Gastroesophageal sphincter (tissue), 4 donors: ENCODE measurements around the gene PDE8A. TPM values are rescaled to one million over a fixed set of nuclear protein-coding genes. Genes with fewer than 3 reads are reported as not detected.

ENCODE experiments used
- ATAC-seq: fragments of 150-250 bp; one replicate; pipeline ENCODE4 v1.9.1; 2016; ENCODE audit warnings: mild to moderate bottlenecking, moderate library complexity
- H3K27ac ChIP-seq, 4 donors: fragments of 200-600 bp; sonication (generic) in 3 of 4; 1 replicate in 3 of 4; 2 replicates in 1 of 4; pipeline ENCODE4 v1.5.1; 2016 to 2019
- H3K27me3 ChIP-seq: fragments of 200-600 bp; sonication (generic); one replicate; pipeline ENCODE4 v1.5.1; 2019
- H3K36me3 ChIP-seq, 2 donors: fragments of 200-600 bp; sonication (generic); one replicate each; pipeline ENCODE4 v1.5.1; 2019; ENCODE audit warnings: control low read depth in 1 of 2
- H3K4me1 ChIP-seq, 3 donors: fragments of 200-600 bp; sonication (generic); 1 replicate in 2 of 3; 2 replicates in 1 of 3; pipeline ENCODE4 v1.5.1; 2016 to 2019; ENCODE audit warnings: control low read depth in 2 of 3
- H3K4me3 ChIP-seq, 2 donors: fragments of 200-600 bp; sonication (generic); one replicate each; pipeline ENCODE4 v1.5.1; 2019; ENCODE audit warnings: mild to moderate bottlenecking in 1 of 2, moderate library complexity in 1 of 2
- H3K9me3 ChIP-seq, 3 donors: fragments of 200-600 bp; sonication (generic); one replicate each; pipeline ENCODE4 v1.5.1; 2017 to 2019; ENCODE audit warnings: control low read depth in 2 of 3
- EP300 ChIP-seq: sonication (generic); formaldehyde crosslinking; IDR thresholded peaks from one replicate; pipeline ENCODE4 v1.6.1; 2017; ENCODE audit warnings: antibody characterized with exemption, mild to moderate bottlenecking
- POLR2A ChIP-seq, 2 donors: fragments of 450-650 bp; IDR thresholded peaks; one replicate each; pipeline ENCODE4 v1.6.1; 2017; ENCODE audit warnings: antibody characterized with exemption in 2 of 2, mild to moderate bottlenecking in 2 of 2, moderate library complexity in 1 of 2
- POLR2AphosphoS5 ChIP-seq: sonication (generic); formaldehyde crosslinking; IDR thresholded peaks from one replicate; pipeline ENCODE4 v1.6.1; 2017; ENCODE audit warnings: antibody characterized with exemption
- whole genome bisulfite sequencing, 2 donors: methylation state at CpG; one replicate each; pipeline ENCODE4 v1.1.5; 2018; ENCODE audit warnings: low coverage in 1 of 2; 5-methylcytosine and 5-hydroxymethylcytosine counted together
- total RNA-seq, 4 donors: library from RNA; depleted of rRNA; stranded (reverse); fragments of >200 nt; gene quantifications; one replicate each; pipeline ENCODE4 v1.1.0, GENCODE V29; 2016
- TF ChIP-seq, protein P1 (sequence below), 4 experiments: fragments of 200-600 bp in 2 of 4; fragments of 450-650 bp in 2 of 4; sonication (generic) in 1 of 4; IDR thresholded peaks; one replicate each; pipeline ENCODE4 v1.5.1; 2017 to 2019; ENCODE audit warnings: antibody characterized with exemption in 4 of 4, mild to moderate bottlenecking in 2 of 4, moderate library complexity in 2 of 4

Gene PDE8A
- total RNA-seq, 4 donors from 2014 or later: 34.6 to 73.2 (median 56.2) TPM

DNA sequence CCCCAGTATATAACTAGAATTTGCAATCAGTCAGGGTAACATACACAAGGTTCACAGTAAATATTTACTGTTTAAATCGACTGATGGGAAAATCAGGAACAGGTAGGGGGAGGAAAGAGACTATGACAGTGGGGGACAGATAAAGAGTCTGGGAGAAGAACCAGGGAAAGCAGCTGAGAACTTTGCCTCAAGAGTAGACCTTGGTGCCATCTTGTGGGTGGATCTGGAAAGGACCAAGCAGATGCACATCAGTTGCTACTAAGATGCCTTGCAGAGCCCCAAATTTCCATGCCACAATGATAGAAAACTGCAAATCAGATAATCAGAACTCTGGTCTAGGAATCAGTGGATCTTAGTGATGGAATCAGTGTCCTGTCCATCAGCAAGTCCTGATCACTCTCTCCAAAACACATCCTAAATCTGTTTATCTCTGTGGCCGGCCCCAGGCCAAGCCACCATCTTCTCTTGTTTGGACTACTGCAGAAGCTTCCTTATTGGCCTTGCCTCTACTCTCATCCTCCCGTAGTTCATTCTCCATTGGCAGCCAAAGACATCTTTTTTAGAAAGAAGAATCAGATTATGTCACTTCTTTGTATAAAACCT lies 62.7 kb downstream of the PDE8A start:
- Histone ChIP-seq H3K36me3 (no peaks in the 10 kb centered on the region), H3K4me3 (no peak overlapping the region), H3K9me3 (no peaks in the 10 kb centered on the region), H3K27me3 (no peaks in the 10 kb centered on the region), H3K4me1 (peaks cover 0 to 48% (median 0%) of the 10 kb centered on the region in 3 donors), H3K27ac (no peak overlapping the region)
- peak; percentile 41 for ATAC-seq
- 49 to 57% methylated on average over 3 of the region's 3 CpGs for WGBS, 2 donors
- no peak for TF ChIP-seq POLR2AphosphoS5
- TF ChIP-seq, protein P1, sequence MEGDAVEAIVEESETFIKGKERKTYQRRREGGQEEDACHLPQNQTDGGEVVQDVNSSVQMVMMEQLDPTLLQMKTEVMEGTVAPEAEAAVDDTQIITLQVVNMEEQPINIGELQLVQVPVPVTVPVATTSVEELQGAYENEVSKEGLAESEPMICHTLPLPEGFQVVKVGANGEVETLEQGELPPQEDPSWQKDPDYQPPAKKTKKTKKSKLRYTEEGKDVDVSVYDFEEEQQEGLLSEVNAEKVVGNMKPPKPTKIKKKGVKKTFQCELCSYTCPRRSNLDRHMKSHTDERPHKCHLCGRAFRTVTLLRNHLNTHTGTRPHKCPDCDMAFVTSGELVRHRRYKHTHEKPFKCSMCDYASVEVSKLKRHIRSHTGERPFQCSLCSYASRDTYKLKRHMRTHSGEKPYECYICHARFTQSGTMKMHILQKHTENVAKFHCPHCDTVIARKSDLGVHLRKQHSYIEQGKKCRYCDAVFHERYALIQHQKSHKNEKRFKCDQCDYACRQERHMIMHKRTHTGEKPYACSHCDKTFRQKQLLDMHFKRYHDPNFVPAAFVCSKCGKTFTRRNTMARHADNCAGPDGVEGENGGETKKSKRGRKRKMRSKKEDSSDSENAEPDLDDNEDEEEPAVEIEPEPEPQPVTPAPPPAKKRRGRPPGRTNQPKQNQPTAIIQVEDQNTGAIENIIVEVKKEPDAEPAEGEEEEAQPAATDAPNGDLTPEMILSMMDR (IDR thresholded peaks at IDR 0.05): peak; percentile 33 to 80 (median 66)

DNA sequence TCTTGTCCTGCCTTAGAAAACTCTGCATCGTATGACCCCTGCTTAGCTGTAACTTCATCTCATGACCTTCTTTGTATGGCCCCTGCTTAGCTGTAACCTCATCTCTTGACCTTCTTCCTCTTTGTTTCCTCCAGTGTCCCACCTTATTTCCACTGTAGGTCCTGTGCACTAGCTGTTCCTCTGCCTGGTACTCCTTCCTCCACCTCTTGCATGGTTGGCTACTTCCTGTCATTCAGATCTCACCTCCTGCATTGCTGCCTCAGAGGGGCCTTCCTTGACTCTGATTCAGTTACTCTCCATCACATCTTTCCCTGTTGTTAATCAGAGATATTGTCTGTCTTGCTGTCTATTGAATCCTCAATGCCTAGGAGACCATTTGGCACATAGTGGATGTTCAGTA lies 63.2 kb downstream of the PDE8A start:
- no peaks in the 10 kb centered on the region for H3K9me3 ChIP-seq
- no peak for ATAC-seq
- peaks cover 0 to 48% (median 0%) of the 10 kb centered on the region in 3 donors for H3K4me1 ChIP-seq
- no peaks in the 10 kb centered on the region for H3K36me3 ChIP-seq
- no peak overlapping the region for H3K4me3 ChIP-seq
- WGBS, 2 donors: 46 to 47% methylated on average over 1 of the region's 1 CpG
- H3K27ac ChIP-seq: peak overlapping the region in 2 of 4 donors; percentile 0 to 55
- H3K27me3 ChIP-seq: no peaks in the 10 kb centered on the region
- no peak for TF ChIP-seq POLR2A (IDR thresholded peaks at IDR 0.05)
- TF ChIP-seq, protein P1 (IDR thresholded peaks at IDR 0.05): no peak
- no peak for TF ChIP-seq EP300
- TF ChIP-seq POLR2AphosphoS5: no peak

GRCh38 chr15:85045615-85046014 lies 64.0 kb downstream of the PDE8A start:
- ATAC-seq: no peak
- H3K4me1 ChIP-seq: peaks cover 0 to 48% (median 0%) of the 10 kb centered on the region in 3 donors
- H3K9me3 ChIP-seq: no peaks in the 10 kb centered on the region
- H3K36me3 ChIP-seq: no peaks in the 10 kb centered on the region
- H3K27ac ChIP-seq: peak overlapping the region in 2 of 4 donors; percentile 0 to 55
- H3K27me3 ChIP-seq: no peaks in the 10 kb centered on the region
- H3K4me3 ChIP-seq: no peak overlapping the region
- WGBS, 2 donors: 40 to 50% methylated on average over 1 of the region's 1 CpG
- TF ChIP-seq EP300 (no peak), POLR2AphosphoS5 (no peak), POLR2A (IDR thresholded peaks at IDR 0.05) (no peak)
- TF ChIP-seq, protein P1 (IDR thresholded peaks at IDR 0.05): no peak

DNA sequence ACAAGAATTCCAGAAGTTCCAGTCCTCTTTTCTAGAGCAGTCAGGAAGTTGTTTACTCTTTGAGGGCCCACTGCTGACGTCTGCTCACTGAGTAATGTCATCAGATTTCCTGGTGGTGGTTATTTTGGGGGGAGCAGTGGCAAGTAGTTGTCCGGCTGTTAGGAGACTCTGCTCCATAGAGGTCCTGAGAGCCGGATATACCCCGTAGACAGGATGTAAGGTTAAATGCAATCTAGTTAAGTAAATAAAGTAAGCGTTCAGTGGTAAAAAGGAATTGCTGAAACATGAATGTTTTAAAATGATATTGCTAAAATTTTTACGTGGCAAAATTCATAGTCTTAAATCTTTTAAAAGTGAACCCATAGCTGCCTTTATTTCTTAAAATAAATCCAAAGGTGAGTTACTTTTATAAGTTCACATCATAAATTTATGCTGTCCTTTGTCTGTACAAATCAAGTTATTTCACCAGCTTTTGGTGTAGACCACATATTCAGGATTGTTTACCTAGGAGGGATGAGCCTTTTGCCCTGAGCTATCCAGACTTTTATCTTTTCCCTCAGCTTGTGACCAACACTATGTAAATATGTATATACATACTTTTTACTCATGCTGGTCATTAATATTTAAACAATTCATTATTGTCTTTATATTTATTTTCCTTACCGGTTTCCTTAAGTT lies 65.8 kb downstream of the PDE8A start:
- Histone ChIP-seq H3K36me3 (no peaks in the 10 kb centered on the region), H3K27me3 (no peaks in the 10 kb centered on the region), H3K4me1 (peaks cover 0 to 48% (median 0%) of the 10 kb centered on the region in 3 donors), H3K9me3 (no peaks in the 10 kb centered on the region), H3K4me3 (no peak overlapping the region), H3K27ac (peak overlapping the region in 2 of 4 donors; percentile 12 to 33)
- 11 to 23% methylated on average over 7 of the region's 7 CpGs for WGBS, 2 donors
- peak; percentile 77 for ATAC-seq
- TF ChIP-seq EP300 (no peak), POLR2AphosphoS5 (peak; percentile 42)
- TF ChIP-seq, protein P1 (IDR thresholded peaks at IDR 0.05): peak in 1 of 4 experiments; percentile 29

- no peaks in the 10 kb centered on the region for H3K27me3 ChIP-seq
- 22 to 55% methylated on average over 3 to 6 of the region's 6 CpGs for WGBS, 2 donors
- H3K27ac ChIP-seq: peak overlapping the region in 1 of 4 donors; percentile 29
- H3K4me1 ChIP-seq: peaks cover 0 to 48% (median 0%) of the 10 kb centered on the region in 3 donors
- TF ChIP-seq POLR2A (IDR thresholded peaks at IDR 0.05): no peak
- TF ChIP-seq EP300: no peak
- no peak for TF ChIP-seq POLR2AphosphoS5
- TF ChIP-seq, protein P1 (IDR thresholded peaks at IDR 0.05): no peak
- H3K9me3 ChIP-seq: no peaks in the 10 kb centered on the region
- ATAC-seq: no peak
- no peak overlapping the region for H3K4me3 ChIP-seq
- no peaks in the 10 kb centered on the region for H3K36me3 ChIP-seq
Observed at GRCh38 chr15:85048430-85048829, 66.8 kb downstream of the PDE8A start.
